ENCODE data around the gene RGS3.

The RGS3 gene

DNA sequence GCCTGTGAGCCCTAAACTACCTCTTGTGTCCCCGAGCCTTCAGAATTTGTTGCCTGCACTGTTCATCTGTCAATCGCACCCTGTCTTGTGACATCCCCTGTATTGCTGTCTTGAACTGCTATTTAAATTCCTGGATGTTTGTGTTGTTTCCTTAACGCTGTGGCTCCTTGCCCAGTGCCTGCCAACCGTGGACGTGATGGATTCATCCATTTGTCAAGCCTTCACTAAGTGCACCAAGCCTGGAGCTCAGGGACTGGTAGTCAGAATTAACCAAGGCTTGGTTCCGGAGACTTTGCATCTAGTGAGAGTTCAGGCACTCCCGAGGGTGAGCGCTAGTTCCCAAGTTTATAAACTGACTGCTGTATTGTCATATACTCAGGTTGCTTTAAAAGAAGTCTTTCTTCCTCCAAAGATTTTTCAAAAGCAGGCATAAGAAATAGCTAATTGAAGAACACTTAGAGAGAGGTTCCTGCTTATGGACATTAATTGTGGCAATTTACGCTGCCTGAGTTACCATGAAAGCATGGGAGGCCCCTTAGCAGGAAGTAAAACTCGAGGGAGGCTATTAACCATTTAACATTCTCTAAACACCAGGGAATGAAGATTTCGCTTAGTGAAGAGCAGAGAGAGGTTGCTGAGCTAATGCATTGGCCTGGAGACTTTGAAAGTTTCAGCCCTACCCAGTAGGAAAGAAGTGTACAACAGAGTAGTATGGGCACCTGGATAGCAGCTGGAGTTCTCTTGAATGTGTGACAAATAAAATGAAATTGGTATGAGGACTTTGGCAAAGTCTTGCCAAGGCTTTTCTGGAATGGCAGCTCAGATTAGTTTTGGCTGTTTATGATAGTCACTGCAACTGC, 29.0 kb downstream of the RGS3 start:
- DNase-seq, result no peak

- DNase-seq, result no peak
Observed at GRCh38 chr9:113493203-113493520, 29.6 kb downstream of the RGS3 start.

DNA sequence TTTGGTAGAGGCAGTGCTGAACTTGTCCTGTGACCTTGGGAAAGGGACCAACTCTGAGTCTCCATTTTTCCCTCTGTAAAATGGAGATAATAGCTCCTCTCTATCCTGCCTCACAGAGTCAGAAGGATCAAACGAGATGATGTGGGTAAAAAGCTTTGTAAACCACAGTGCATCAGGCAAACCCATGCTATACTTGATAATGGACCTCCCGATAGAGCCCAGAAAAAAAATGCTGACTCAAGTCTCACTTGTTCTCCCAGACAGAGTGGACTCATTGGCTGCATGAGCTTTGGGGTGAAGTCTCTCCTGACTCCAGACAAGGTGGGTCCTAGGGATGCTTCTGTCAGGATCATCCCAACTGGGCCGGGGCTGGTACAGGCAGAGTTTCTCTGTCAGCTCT, 32.0 kb downstream of the RGS3 start:
- no peak for DNase-seq

DNA sequence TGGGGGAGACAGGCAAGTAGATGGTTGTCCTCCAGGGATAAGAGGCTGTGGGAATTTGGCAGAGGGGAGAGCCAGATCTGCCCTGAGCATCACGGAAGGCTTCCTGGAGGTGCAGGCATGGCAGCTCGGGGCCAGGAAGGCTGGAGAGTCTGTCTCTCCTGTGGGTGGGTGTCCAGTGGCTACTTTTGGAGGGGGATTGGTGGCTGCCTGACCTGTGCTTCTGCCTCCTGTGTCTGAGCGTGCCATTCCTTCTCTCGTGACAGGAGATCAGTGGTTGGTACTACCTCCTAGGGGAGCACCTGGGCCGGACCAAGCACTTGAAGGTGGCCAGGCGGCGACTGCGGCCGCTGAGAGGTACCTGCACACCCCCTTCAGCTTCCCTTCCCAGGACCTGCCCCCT, 33.5 kb downstream of the RGS3 start:
- no peak for DNase-seq

DNA sequence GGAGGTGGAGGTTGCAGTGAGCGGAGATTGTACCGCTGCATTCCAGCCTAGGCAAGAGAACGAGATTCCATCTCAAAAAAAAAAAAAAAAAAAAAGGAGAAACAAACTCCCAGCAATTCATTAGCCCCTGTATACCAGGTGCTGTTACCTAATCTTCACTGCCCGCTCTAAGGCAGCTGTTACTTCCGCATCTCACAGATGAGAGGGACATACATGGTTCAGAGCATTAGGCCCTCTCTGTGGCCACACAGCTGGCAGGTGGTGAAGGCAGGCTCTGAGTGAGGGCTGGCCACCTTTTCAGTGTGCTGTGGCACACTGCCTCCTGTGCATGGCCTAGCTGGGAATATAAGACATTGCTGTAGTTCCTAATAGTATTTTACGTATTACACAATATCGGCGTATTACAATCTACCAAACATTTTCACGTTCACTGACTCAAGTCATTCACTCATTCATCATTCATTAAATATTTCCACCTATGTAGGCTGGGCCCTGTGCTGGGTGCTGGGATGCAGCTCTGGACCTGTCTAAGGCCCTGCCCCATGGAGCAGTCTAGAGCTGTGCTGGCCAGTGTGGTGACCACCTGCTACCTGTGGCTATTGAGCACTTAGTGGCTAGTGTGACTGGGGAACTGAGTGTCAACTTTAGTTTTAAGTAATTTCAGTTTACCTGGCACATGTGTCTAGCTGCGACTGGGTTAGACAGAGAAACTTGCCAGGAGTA, 35.8 kb downstream of the RGS3 start:
- no peak for DNase-seq

- DNase-seq, result no peak
Observed at GRCh38 chr9:113499876-113500497, 36.5 kb downstream of the RGS3 start.

DNA sequence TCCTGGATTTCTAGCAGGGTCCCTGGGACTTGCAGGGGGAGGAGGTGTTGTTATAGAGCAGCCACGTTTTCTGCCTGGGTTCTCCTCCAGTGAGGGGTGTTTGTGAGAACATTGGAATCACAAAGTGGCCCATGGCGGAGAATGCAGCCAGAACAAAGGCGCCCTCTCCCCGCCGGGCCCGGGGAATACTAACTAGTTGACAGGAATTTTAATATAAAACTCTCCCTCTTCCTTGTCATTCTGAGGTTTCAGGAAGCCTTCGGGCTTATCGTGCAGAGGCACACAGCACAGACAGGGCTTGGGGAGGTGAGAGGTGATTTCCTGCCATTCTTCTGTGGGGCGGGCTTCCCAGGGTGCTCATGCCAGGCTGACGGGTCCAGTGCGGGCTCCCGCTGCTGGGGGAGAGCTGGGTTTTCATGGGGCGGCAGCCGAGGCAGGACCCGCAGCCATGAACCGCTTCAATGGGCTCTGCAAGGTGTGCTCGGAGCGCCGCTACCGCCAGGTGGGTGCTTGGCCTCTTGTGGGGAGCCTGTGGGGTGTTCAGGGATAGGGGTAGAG, 37.7 kb downstream of the RGS3 start:
- DNase-seq, result no peak

- DNase-seq, result no peak
Observed at GRCh38 chr9:113501852-113502251, 38.3 kb downstream of the RGS3 start.

GRCh38 chr9:113502427-113503034, 39.0 kb downstream of the RGS3 start:
- DNase-seq, result no peak

DNA sequence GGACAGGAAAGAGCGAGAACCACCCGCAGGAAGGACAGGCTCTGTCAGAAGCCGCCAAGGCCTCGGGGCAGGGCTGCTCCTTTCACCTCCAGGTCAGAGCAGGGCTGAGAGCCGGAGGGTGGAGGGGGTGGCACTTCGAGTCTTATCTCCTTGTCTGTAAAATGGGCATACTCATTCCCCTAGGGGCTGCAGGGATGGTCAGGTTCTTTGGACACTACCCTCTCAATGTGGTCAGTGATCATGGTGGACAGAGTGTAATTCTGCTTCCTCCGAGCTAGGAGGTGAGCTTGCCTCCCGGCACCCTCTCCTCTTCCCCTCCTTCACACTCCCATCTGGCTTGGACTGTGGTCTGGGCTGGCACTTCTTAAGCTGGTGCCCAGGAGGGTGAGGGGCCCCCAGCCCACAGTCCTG, 39.6 kb downstream of the RGS3 start:
- DNase-seq, result no peak

DNA sequence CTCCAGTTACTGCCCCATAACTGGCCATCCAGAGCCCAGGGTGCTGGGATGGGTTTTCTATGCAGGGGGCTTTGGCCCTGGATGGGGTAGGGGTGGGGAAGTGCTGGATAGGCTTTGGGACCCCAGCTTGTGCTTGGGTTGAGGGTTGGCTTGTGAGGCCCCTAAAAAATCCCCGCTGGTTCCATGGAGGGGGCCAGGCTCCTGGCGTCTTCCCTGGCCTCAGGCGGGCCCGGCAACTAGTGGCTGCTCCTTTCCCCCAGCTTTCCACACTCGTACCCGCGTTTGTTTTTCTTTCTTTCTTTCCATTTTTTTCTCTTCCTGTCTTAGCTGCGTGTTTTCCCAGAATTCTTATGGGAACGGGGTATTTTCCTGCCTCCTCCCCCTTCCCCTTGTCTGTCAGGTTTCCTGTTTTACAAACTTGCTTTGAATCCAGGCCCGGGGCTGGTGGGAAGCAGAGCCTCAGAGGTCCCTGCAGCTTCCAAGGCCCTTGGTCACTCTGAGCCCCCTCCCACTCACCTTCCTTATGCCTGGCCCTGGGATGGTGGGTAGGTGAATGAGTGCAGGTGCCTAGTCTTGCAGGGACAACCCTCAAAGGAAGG, 40.2 kb downstream of the RGS3 start:
- no peak for DNase-seq

DNA sequence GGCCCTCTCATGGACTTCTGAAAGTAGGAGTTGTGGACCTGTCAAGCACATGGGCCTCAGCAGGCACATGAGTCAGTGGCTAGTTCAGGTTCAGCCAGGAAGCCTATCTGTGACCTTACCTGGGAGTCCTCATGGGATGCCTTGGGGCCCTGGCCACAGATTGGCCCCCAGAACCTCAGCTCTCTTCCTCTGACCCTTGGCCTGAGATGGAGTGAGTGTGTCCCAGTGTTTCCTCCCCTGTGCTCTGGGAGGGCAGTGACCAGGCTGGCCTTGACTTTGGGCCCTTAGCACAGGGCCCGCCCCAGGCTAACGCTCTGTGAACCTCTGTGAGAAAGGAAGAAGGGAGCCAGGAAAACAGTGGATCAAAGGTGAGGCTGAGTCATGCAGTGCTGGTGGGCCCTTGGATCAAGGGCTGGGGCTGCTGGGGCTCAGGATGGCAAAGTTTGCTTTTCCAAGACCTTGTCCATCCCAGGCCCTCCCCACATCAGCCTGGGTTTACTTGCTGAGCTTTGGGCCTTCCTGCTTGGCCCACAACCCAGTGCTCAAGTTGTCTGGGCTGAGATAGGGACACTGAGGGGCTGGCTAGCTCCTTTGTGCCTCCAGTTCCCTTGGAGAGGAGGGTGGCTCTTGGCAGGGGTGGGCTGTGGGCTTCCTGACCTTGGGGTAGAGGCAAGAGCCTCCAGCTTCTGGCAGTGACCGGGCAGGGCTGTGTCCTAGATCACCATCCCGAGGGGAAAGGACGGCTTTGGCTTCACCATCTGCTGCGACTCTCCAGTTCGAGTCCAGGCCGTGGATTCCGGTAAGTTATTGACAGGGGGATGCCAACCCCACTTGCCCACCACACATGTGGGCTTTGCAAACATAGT, 41.4 kb downstream of the RGS3 start:
- no peak for DNase-seq

DNA sequence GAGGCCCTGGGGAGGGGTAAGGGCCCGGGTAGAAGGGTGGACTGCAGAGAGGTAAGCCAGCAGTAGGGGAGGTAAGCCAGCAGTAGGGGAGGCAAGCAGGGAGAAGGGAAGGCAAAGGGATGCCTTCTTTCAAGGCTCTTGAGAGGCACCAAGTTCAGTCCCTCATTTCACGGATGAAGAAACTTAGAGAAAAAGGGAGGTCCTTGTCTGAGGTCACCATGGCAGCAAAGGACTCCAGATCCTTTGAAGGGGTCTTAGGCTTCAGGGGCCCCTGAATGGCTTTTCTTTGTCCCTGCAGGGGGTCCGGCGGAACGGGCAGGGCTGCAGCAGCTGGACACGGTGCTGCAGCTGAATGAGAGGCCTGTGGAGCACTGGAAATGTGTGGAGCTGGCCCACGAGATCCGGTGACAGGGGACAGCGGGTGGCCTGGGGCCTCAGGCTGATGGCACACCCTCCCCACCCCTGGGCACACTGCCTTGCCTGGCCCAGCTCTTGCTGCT, 42.6 kb downstream of the RGS3 start:
- DNase-seq, result no peak

- no peak for DNase-seq
Observed at GRCh38 chr9:113507256-113507655, 43.7 kb downstream of the RGS3 start.

DNA sequence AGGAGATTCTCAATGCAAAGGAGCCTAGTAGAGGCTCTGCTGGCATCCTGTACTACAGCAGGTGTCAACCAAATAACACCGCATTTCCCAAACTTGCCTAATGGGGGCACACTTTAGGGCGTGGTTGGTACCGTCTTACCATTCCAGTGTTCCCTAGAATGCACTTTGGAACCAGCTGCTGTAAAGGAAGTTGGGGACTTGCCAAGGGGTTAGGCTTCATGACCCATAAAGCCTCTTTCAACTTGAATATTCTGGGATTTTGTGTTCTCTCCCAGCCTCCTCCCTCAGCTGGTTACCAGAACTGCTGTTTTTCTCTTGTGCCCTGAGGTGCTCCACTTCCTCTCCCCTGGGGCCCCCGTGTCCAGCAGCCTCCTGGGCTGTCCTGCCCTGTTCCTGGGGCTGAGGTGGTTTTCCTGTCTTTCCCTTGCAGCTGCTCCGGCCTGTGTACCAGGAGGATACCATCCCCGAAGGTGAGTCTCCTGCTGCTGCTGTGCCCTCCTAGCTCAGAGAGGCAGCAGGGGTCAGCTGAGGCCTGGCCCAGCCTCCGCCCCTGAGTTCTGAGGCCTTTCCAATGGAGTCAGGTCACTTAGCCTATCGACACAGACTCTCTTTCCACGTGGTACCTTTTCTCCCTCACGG, 44.7 kb downstream of the RGS3 start:
- no peak for DNase-seq

DNA sequence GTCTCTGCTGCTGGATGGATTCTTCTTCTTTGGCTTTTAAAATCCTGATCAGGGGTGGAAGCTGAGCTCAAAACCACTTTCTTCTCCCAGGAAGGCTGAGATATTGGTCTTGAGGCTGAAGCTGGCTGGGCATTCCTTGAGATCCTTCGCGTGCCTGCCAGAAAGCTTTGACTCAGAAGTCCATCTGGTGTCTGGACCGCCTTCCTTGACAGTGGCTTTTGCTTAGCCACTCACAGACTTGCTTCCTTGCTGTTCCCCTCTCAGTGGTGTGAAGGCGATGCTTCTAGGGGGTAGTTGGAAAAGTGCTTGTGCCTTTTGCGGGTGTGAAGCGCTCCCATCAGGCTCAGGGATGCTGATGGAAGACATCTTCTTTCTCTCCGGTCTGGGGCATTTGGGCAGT, 45.9 kb downstream of the RGS3 start:
- DNase-seq, result no peak

DNA sequence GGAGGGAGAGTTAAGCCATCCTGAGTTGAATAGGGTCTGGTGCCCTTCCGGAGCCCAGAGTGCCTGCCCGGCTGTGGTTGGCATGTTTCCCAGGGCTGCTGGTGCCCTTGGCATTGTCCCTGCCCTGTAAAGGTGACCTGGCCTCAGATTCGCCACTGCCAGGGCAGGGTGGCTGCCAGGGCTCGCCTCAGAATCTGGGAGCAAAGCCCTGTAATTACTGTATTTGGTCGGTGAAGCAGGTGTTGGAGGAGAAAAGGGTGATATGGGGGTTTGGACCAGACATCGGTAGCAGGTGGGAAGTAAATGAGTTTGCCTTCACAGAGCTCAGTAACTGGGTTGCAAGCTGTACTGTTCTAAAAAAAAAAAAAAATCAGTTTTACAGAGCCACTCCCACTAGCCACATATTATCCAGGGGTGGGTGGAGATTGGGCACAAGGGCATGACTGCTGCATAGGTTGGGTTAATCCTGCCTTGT, 47.6 kb downstream of the RGS3 start:
- DNase-seq, result no peak

GRCh38 chr9:113511856-113512761, 48.6 kb downstream of the RGS3 start:
- peak; percentile 87 for DNase-seq

DNA sequence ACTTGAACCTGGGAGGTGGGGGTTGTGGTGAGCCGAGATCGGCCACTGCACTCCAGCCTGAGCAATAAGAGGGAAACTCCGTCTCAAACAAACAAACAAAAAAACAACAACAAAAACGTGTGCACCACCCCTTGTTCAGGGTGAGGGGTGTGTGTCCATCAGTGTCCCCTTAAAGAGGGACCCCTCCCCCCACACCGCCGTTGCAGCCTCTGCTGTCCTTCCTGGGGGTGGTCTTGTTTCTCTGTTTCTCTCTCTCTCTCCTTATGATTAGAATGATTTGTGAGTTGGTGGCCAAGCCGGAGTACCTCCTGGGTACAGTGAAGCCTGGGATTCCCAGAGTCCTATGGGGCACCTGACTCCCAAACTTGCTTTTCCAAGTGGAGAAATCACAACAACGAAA, 49.6 kb downstream of the RGS3 start:
- DNase-seq, result no peak

DNA sequence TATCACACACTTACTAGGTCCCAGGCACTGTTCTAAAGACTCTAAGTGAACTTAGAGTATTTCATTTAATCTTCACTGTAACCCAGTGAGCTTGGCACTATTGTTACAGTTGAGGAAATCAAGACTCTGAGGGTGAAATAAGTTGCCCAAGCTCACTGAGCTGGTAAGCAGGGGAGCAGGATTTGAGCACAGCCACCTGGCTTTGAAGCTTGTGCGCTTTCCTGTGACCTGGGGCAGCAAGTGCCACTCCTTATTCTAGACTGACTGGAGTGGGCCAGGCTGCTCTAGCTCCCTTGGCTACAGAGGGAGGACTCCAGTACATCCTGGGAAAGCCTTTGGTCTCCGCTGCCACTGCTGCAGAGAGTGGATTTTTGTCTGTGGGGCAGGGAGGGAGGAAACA, 50.0 kb downstream of the RGS3 start:
- no peak for DNase-seq
